CD4-positive, alpha-beta T cell treated with Interleukin-1 beta for 1 hour (primary cell): ENCODE measurements around the gene FAM161A.
"Not testable (repeated sequence)": the region's sequence is repeated elsewhere in the genome, so short reads cannot be mapped to it uniquely, and the experiment has no call there.

ENCODE experiments used
- DNase-seq, 2 donors: peaks; one replicate each; pipeline ENCODE4 v3.0.0-alpha.2; 2020 to 2022

Gene FAM161A

GRCh38 chr2:61853847-61854563, at the start of gene FAM161A:
FAM161A (minus strand) TSS chr2:61854060; CDS start chr2:61854041, 19 bp downstream.
- DNase-seq = peak; percentile 79 to 81

GRCh38 chr2:61900281-61900680, 46.4 kb upstream of the FAM161A start:
- DNase-seq = no peak

GRCh38 chr2:61898810-61899209, 45.0 kb upstream of the FAM161A start:
- peak in 1 of 2 donors; percentile 16 for DNase-seq

GRCh38 chr2:61888267-61889055, 34.6 kb upstream of the FAM161A start, which contains the start of gene CCT4:
CCT4 (minus strand) TSS chr2:61888656; CDS start chr2:61888507, 149 bp downstream.
- peak; percentile 90 to 93 for DNase-seq

- DNase-seq = peak in 1 of 2 donors; percentile 26
These were observed 33.9 kb upstream of the FAM161A start for GRCh38 chr2:61887717-61888266.

- DNase-seq = no peak
These were observed 32.2 kb upstream of the FAM161A start for GRCh38 chr2:61885896-61886603.

GRCh38 chr2:61882850-61883249, 29.0 kb upstream of the FAM161A start:
- no peak for DNase-seq

GRCh38 chr2:61879351-61879750, 25.5 kb upstream of the FAM161A start:
- DNase-seq = not testable (repeated sequence)

- no peak for DNase-seq
These were observed 24.9 kb upstream of the FAM161A start for GRCh38 chr2:61878761-61879160.

GRCh38 chr2:61877571-61878245, 23.8 kb upstream of the FAM161A start:
- DNase-seq = no peak

GRCh38 chr2:61876400-61876799, 22.5 kb upstream of the FAM161A start:
- no peak for DNase-seq

GRCh38 chr2:61866482-61867089, 12.7 kb upstream of the FAM161A start:
- not testable (repeated sequence) for DNase-seq

GRCh38 chr2:61862085-61862484, 8.2 kb upstream of the FAM161A start:
- DNase-seq = no peak

- DNase-seq = no peak
These were observed 3.4 kb upstream of the FAM161A start for GRCh38 chr2:61857224-61857623.

- no peak for DNase-seq
These were observed 1.4 kb upstream of the FAM161A start for GRCh38 chr2:61855318-61855613.

- DNase-seq = peak; percentile 93 to 95
These were observed 881 bp upstream of the FAM161A start for GRCh38 chr2:61854564-61855317.

GRCh38 chr2:61853086-61853846, 594 bp downstream of the FAM161A start:
- peak in 1 of 2 donors; percentile 6 for DNase-seq

GRCh38 chr2:61851270-61851669, 2.6 kb downstream of the FAM161A start:
- DNase-seq = not testable (repeated sequence)

GRCh38 chr2:61845320-61845719, 8.5 kb downstream of the FAM161A start:
- no peak for DNase-seq

- no peak for DNase-seq
These were observed 12.6 kb downstream of the FAM161A start for GRCh38 chr2:61841286-61841685.

GRCh38 chr2:61834893-61835292, 19.0 kb downstream of the FAM161A start:
- DNase-seq = no peak
